Measurements from ENCODE around the gene NSUN3.

The NSUN3 gene

GRCh38 chr3:94172695-94173310 is 109.9 kb downstream of the NSUN3 start:
- DNase-seq (ENCODE audit: extremely low read depth, low read depth), result no peak

GRCh38 chr3:94173673-94174434 is 111.0 kb downstream of the NSUN3 start:
- no peak for DNase-seq (ENCODE audit: extremely low read depth, low read depth)
- TF ChIP-seq CTCF (IDR thresholded peaks at IDR 0.05; ENCODE audit: low read depth, low read length), result no peak

More at GRCh38 chr3:94172695-94173310, 109.9 kb downstream of the NSUN3 start:
- TF ChIP-seq CTCF (IDR thresholded peaks at IDR 0.05; ENCODE audit: low read depth, low read length), result no peak

- no peak for DNase-seq (ENCODE audit: extremely low read depth, low read depth)
- no peak for TF ChIP-seq CTCF (IDR thresholded peaks at IDR 0.05; ENCODE audit: low read depth, low read length)
Measured at GRCh38 chr3:94175677-94176076, 112.8 kb downstream of the NSUN3 start.

GRCh38 chr3:94176988-94177745 is 114.3 kb downstream of the NSUN3 start:
- DNase-seq (ENCODE audit: extremely low read depth, low read depth), result no peak
- no peak for TF ChIP-seq CTCF (IDR thresholded peaks at IDR 0.05; ENCODE audit: low read depth, low read length)

Measured in AG09319 (cell line).